SKM-1 (cell line): ENCODE data around the gene TEX38.
"Not testable (repeated sequence)": the region's sequence is repeated elsewhere in the genome, so short reads cannot be mapped to it uniquely, and the experiment has no call there.

Experiments used
- DNase-seq: peaks from one replicate; lab custom pipeline; 2025; ENCODE audit not compliant: unreplicated experiment; lab: John Stamatoyannopoulos, UW

Gene TEX38

DNA sequence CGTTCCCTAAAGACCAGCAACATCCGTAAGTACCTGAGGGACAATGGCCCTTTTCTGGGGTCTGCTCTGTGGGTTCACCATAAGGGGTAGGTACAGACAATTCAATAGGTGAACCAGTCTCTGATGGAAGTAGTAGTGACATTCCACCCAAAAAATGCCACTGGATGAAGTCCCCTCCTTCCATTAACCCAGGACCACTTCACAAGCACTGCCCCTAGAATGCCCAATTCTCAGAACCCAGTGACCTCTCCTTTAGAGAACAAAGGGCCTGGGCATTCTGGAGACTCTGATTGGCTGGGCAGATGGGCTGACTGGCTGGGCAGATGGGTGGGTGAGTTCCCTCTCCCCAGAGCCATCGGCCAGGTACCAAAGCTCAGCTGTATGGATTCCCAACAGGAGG lies at the start of gene TEX38:
Gene TEX38, plus strand, starts transcription at position 301 of the 400 bp plus-strand sequence. Its CDS starts 81 bp downstream, at position 382.
- DNase-seq, result no peak

DNA sequence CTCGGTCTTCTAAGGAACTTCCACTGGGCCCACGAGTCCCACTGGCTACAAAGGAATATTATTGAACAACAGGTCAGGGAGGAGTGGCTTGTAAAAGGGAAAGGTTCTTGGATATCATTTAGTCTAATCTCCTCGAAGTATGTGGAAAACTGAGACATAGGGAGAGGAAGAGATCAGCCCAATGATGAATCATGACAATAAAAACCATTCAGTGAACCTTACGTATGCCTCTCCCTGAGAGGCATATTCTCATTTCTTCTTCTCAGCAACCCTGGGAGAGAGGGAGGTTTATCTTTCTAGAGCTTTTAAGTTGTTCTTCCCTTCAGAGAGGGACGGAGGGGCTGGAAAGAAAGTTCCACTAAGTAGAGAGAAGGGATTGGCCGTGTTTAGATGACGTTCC lies 49.7 kb upstream of the TEX38 start:
- no peak for DNase-seq

DNA sequence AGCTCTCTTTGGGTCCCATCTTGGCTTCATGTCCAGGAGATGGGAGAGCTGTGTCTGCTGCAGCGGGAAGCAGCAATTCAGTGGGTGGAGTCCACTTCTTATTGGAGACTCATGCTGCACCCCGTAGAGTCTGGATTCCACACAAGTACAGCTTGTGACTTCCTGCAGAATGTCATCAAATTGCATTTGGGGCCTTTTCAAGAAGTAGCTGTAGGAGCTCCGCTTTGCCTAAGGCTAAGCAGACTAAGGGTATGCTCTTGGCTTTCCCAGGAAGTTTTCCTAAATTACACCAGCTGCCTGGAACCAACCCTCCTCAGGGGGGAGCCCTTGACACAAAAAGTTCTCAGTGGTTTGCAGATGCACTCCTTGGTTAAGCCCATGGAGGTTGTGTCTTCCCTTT lies 49.3 kb upstream of the TEX38 start:
- no peak for DNase-seq

DNA sequence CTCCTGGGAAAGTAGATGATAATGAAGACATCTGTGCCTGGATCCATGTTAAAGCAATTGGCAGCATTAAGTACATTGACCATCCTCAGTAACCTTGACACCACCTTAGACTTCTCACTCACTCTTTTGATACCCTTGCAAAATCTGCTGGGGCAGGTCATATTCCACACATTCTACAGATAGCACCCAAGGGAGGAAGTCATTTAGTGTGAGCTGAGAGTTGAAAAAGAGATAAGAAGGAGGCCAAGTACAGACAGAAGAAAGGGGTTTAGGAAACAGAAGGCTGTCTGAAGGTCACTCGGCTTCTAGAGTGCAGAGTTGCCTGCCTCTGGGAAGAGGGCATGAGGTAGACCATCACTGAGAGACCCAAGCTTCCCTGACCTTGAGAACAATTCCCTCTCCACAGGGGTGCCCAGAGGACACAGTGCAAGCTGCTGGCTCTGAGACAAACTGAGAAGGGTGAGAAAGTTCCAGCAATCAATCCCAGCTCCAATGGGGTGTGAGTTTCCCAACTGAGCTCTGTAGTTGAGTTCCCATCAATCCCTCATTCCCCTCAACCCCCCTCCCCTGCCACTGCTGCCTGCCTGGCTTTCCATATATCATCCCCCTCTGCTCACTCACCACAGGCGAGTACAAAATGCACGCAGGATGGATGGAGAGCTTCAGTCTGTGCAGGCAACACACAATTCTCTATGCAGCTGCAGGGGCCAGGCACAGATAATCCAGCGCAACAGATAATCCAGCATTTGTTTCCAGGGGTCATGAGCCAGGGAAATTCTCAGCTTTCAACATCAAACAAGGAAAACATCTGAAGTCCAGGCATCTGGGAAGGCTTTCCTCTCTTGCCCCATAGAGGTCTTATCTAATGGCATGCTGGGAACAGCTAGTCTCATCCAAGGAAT lies 47.7 kb upstream of the TEX38 start:
- no peak for DNase-seq

DNA sequence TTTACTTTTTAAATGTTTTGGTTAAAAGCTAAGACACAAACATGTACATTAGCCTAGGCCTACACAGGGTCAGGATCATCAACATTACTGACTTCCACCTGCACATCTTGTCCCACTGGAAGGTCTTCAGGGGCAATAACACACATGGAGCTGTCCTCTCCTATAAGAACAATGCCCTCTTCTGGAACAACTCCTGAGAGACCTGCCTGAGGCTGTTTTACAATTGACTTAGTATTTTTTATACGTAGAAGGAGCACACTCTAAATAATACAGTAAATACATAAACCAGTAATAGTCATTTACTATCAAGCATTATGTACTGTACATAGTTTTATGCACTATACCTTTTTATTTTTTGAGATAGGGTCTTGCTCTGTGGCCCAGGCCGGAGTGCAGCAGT lies 40.9 kb upstream of the TEX38 start:
- no peak for DNase-seq

DNA sequence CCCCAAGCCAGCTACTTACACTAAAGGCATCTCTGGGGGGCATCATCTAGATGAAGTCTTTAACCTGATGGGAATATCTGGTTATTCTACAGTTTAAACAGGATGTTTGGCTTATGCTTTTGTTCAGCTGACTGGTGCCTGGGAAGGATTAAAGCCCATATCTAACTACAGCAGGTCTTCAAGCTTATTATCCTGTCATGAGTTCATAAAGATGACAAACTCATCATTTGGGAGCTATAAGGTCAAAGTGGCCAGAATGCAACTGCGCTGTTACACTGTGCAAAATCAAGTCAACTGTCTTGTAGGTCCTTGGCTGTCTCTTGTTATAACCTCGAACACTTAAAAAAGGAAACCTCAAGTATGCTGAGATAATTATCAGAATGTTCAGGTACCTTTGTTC lies 36.4 kb upstream of the TEX38 start:
- no peak for DNase-seq

DNA sequence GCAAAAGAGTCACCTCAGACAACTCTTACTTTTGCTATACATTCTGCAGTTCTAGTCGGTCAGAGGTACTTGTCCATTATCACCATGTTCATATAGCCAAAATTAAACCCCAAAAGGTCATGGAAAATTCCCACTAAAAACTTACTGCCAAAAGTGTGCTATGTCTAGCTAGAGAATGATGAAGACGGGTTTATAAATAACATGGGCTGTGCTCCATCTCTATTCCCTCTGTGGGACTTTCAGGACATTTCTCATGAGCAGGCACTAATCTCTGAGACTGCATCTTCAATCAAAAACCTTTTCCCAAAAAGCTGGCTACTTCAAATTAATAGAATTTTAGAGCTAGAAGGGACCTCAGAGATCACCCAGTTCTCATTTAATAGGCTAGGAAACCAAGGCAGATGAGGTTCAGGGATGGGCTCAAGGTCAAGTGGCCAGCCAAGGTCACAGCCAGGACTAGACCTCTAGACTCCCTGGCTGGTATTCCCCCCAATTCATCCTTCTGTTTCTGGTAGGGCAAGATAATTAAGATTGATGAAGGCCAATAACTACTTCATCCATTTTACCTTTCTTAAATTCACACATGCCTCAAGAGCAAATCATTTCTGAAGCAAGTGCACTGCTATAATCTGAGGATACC lies 34.1 kb upstream of the TEX38 start:
- DNase-seq, result no peak

DNA sequence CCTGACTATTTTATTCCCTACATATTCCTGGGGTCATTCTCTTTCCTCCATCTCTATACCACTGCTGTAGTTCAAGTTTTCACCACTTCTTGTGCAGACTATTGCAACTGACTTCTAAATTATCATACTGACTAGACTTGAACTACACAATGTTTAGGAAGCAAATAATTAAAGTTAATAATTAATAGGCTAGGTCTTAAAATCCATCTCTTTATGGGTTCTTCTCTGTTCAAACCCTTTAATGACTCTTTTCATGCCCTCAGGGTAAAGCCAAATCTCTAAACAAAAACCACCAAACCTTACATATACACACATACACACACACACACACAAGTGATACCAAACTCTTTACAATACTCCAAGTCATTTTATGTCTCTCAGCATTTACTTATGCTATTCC lies 32.7 kb upstream of the TEX38 start:
- DNase-seq, result no peak

DNA sequence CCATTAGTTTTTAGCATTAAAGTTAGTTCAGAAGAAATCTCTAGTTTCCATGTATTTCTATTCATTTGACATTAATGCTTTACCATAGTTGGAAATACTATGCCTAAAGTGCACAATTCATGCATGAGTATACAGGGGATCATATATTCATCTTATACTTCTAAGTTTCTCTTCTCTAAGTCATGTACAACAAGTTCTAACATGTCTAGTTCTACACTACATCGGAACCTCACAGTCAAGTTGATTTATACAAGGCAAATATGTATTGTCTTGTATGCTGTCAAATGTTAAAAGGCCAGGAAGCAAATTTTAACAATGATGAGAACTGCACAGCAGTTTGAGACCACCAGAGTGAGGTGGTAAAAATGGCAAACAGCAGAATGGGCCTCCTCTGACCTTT lies 32.1 kb upstream of the TEX38 start:
- no peak for DNase-seq

DNA sequence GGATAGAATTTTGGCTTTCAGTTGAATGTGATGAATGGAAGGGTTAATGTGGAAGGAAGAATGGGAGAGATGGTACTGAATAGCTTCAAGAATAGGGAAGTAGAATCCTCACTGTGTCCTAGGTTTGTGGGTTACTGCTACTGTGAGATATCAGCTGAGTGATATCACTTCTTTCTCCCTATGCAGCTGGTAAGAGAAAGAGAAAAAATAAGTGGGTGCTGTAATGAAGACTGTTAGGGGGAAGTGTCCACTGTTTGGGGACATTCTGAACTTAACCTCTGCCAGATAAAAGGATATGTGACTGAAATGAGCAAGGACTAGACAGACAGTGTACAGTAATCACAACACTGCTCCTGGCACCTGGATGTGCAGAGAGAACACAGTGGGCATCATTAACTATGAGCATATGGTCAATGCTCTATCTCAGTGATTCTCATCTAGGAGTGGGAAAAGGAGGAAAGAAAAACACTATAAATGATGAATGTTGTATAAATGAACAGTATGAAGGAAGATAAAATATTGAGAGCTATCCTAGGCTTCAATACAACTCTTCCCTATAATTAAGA lies 29.5 kb upstream of the TEX38 start:
- DNase-seq, result no peak

DNA sequence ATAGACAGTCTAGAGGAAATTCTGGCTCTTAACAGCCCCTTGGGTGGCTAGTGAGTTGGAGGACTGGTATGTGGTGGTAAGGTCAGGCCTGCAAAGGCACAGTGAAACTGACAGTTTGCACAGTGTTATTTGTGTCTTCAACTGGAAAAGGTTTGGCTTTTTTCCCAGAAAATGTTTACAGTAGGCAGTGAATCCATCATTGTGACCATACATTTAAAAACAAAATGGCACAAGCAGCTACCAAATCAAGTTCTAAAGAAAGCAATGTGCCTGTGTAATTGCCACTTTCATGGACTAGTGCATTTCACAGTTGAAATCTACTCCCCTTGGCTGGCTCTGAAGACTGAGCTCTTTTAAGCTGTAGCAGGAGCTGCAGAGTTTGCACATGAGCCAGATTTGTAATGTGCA lies 28.3 kb upstream of the TEX38 start:
- DNase-seq, result no peak

DNA sequence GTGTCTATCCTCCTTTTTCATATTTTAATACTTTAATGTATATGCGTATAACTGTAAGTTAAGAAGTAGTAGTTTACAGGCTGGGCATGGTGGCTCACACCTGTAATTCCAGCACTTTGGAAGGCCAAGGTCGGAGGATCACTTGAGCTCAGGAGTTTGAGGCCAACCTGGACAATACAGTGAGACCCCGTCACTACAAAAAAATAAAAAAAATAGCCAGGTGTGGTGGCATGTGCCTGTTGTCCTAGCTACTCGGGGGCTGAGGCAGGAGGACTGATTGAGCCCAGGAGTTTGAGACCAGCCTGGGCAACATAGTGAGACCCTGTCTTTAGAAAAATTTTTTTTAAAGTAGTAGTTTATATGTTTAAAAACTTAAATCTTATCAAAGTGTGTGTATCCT lies 25.8 kb upstream of the TEX38 start:
- DNase-seq, result no peak

DNA sequence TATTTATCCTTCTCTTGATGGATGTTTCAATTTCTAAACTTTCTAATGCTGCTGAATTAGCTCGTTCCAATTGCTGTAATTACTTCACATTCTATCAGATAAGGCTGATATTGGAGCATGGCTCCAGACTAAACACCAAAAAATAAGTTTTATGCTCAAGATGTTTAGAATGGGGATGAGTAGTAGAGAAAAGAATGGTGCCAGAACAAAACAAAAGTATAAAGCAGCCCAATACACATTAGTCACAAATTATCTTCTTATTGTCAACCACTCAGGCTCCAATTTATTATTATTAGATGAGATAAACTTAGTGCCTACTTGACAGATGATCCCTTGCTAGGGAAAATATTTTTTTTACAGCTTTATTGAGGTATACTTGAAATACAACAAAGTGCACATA lies 25.3 kb upstream of the TEX38 start:
- no peak for DNase-seq

DNA sequence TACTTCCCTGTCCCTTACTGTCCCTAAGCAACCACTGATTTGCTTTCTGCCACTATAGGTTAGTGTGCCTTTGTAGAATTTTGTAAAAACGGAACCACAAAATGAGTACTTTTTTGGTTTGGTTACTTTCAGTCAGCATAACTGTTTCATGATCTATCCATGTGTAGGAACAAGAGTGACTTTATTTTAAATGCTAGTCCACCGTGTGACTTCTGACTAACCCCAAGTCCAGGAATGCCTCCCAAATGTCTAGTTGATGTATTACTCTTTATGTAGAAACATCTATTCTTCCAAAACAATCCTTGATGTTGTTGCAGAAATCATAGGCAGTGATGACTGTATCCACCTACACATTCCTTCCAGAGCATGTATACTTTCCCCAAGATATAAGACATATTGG lies 24.8 kb upstream of the TEX38 start:
- no peak for DNase-seq

DNA sequence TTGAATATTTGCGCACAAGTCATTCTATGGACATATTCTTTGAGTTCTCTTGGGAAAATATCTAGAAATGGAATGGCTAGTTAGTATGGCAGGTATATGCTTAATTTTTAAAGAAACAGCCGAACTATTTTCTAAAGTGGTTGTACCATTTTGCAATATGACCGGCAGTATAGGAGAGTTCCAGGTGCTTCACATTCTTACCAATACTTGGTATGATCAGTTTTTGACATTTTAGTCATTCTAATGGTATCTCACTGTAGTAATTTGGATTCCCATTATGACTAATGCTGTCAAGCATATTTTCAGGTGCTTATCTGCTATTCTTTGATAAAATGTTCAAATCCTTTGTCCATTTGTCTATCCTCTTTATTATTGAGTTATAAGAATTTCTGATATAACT lies 24.0 kb upstream of the TEX38 start:
- DNase-seq, result no peak

DNA sequence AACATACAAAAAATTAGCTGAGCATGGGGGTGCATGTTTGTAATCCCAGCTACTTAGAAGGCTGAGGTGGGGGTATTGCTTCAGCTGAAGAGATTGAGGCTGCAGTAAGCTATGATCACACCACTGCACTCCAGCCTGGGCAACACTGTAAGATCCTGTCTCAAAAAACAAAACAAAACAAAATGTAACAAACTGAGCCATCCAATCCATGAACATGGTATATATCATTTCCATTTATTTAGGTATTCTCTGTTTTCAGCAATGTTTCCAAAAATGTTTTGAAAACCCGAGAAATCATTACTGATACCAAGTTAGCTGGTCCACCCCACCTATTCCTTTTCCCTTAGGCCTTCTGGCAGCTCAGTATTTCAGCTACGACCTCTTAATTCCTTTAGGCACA lies 21.9 kb upstream of the TEX38 start:
- no peak for DNase-seq

DNA sequence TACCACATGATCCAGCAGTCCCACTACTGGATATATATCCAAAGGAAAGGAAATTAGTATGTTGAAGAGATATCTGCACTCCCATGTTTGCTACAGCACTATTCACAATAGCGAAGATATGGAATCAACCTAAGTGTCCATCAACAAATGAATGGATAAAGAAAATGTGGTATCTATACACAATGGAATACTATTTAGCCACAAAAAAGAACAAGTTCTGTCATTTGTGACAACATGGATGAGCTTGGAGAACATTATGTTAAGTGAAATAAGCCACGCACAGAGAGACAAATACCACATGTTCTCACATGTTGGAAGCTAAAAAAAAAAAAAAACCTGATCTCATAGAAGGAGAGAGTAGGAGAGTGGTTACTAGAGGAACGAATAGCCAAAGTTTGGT lies 21.2 kb upstream of the TEX38 start:
- DNase-seq, result no peak

DNA sequence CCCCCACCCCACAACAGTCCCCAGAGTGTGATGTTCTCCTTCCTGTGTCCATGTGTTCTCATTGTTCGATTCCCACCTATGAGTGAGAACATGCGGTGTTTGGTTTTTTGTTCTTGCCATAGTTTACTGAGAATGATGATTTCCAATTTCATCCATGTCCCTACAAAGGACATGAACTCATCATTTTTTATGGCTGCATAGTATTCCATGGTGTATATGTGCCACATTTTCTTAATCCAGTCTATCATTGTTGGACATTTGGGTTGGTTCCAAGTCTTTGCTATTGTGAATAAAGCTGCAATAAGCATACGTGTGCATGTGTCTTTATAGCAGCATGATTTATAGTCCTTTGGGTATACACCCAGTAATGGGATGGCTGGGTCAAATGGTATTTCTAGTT lies 20.5 kb upstream of the TEX38 start:
- not testable (repeated sequence) for DNase-seq

DNA sequence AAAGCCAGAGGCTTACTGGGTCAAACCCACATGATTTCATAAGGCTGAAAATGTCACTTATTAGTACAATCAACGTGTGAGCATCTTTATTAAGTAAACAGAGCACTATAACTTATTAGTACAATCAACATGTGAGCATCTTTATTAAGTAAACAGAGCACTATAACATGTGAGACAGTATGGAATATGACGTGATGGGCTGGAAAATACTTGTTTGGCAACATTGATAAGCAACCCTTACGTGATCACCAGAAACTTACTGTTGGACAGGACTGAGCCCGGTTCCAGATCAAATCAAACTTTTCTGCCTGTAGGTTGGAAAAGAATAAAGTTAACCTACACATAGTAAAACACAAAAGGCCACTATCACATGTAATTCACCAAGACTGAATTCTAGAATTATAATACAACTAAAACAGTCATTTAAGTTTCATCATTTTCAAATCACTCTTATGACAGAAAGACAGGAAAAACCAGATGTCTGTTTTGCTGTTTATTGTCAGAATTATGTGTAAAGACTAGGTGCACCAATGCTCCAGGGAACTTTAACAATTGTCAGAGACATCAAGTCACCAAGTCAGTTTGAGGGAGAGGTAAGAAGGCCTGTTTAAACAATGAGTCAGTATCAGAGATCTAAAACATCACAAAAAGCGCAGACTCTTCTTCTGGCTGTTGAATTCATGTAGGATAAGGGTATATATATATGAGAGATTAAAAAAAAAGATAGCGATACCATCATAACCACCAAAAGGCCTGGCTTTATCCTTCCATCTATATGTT lies 19.1 kb upstream of the TEX38 start:
- no peak for DNase-seq

DNA sequence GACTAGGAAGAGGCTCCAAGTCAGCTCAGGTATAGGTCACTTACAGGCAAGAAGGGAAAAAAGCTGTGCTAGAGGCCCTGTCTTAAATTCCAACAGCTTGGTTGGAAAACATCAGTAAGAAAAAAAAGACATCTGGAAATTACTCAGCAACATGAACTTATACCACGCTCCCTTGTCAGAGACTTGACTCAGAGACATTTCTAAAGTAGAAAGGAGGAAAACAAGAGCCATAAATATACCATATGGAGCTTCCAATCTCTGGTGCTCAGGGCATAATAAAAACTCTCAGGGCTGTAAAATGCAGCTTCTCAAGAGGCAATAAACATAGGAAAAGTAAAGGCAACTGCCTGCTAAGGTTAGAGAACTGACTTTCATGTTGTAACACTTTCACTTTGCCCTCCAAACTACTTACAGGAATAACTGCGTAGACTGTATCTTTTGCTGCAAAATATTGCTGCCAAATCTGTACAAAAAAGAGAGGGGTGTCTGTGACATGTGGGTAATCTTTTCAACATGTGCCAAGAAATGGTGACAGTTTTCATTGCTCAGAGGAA lies 18.2 kb upstream of the TEX38 start:
- no peak for DNase-seq

DNA sequence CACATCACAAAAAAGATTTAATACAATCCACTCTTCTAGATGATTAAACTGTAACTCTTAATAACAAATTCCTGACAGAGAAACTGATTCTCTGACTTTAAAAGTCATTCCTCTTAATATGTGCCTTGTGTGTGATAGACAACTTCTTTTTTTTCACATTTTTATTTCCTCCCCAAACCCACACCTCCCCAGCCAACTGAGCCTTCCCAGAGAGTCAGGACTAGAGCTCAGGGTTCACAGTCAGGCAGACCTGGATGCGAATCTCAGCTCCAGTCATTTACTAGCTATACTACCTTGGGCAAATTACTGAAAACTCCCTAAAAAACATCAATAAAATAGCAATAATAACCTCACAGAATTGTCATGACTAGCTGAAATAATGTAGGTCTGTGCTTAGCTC lies 17.6 kb upstream of the TEX38 start:
- no peak for DNase-seq
